ENCODE measurements around the gene NAV2.

The NAV2 gene

GRCh38 chr11:19838994-19839768, 126.5 kb downstream of the NAV2 start:
- no peak overlapping the region for H3K9ac ChIP-seq (ENCODE audit: low read depth in 1 of 2, low read length in 2 of 2)
- H3K4me1 ChIP-seq (ENCODE audit: control insufficient read depth in 2 of 2, insufficient read depth in 2 of 2, low read length in 2 of 2), result no peaks in the 10 kb centered on the region
- peaks cover 3% of the 10 kb centered on the region in 2 donors for H3K36me3 ChIP-seq (ENCODE audit: control insufficient read depth in 2 of 2, insufficient read depth in 2 of 2, low read length in 2 of 2)
- H3K4me3 ChIP-seq (ENCODE audit: low read length in 2 of 2), result no peak overlapping the region
- no peaks in the 10 kb centered on the region for H3K9me3 ChIP-seq (ENCODE audit: control insufficient read depth in 2 of 2, low read length in 2 of 2)
- no peaks in the 10 kb centered on the region for H3K27me3 ChIP-seq (ENCODE audit: control insufficient read depth in 2 of 2, insufficient read depth in 2 of 2, low read length in 2 of 2)
- no peak overlapping the region for H3K27ac ChIP-seq (ENCODE audit: low read depth in 2 of 2, low read length in 2 of 2)

- Histone ChIP-seq H3K9ac (ENCODE audit: low read depth in 1 of 2, low read length in 2 of 2) (no peak overlapping the region), H3K9me3 (ENCODE audit: control insufficient read depth in 2 of 2, low read length in 2 of 2) (no peaks in the 10 kb centered on the region), H3K36me3 (ENCODE audit: control insufficient read depth in 2 of 2, insufficient read depth in 2 of 2, low read length in 2 of 2) (peaks cover 3% of the 10 kb centered on the region in 2 donors), H3K4me3 (ENCODE audit: low read length in 2 of 2) (no peak overlapping the region), H3K27me3 (ENCODE audit: control insufficient read depth in 2 of 2, insufficient read depth in 2 of 2, low read length in 2 of 2) (no peaks in the 10 kb centered on the region), H3K4me1 (ENCODE audit: control insufficient read depth in 2 of 2, insufficient read depth in 2 of 2, low read length in 2 of 2) (no peaks in the 10 kb centered on the region), H3K27ac (ENCODE audit: low read depth in 2 of 2, low read length in 2 of 2) (no peak overlapping the region)
Observed at GRCh38 chr11:19840961-19841360, 128.3 kb downstream of the NAV2 start.

DNA sequence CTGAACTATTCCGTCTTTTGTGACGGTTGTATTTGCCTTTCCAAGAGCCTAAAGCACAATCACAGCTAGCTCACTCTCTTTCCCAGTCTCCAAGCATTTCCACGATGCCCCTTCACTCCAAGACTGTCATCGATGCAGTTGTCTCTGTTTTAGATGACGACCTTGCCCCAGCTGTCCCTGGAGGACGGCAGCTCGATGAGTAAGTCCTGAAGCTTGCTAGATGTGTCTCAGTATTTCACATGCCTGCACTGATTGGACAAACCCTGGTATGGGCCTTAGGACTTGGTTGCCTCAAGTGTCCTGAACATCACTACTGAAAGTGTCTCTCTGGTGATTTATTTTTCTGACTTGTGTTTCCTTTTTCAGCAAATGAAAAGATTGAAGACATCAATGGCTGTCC, 129.9 kb downstream of the NAV2 start:
- Histone ChIP-seq H3K9me3 (ENCODE audit: control insufficient read depth in 2 of 2, low read length in 2 of 2) (no peaks in the 10 kb centered on the region), H3K9ac (ENCODE audit: low read depth in 1 of 2, low read length in 2 of 2) (no peak overlapping the region), H3K27ac (ENCODE audit: low read depth in 2 of 2, low read length in 2 of 2) (no peak overlapping the region), H3K36me3 (ENCODE audit: control insufficient read depth in 2 of 2, insufficient read depth in 2 of 2, low read length in 2 of 2) (peaks cover 3% of the 10 kb centered on the region in 2 donors), H3K4me1 (ENCODE audit: control insufficient read depth in 2 of 2, insufficient read depth in 2 of 2, low read length in 2 of 2) (no peaks in the 10 kb centered on the region), H3K27me3 (ENCODE audit: control insufficient read depth in 2 of 2, insufficient read depth in 2 of 2, low read length in 2 of 2) (no peaks in the 10 kb centered on the region), H3K4me3 (ENCODE audit: low read length in 2 of 2) (no peak overlapping the region)

GRCh38 chr11:19843079-19843478, 130.4 kb downstream of the NAV2 start:
- Histone ChIP-seq H3K4me1 (ENCODE audit: control insufficient read depth in 2 of 2, insufficient read depth in 2 of 2, low read length in 2 of 2) (no peaks in the 10 kb centered on the region), H3K27ac (ENCODE audit: low read depth in 2 of 2, low read length in 2 of 2) (no peak overlapping the region), H3K36me3 (ENCODE audit: control insufficient read depth in 2 of 2, insufficient read depth in 2 of 2, low read length in 2 of 2) (peaks cover 3% of the 10 kb centered on the region in 2 donors), H3K4me3 (ENCODE audit: low read length in 2 of 2) (no peak overlapping the region), H3K27me3 (ENCODE audit: control insufficient read depth in 2 of 2, insufficient read depth in 2 of 2, low read length in 2 of 2) (no peaks in the 10 kb centered on the region), H3K9me3 (ENCODE audit: control insufficient read depth in 2 of 2, low read length in 2 of 2) (no peaks in the 10 kb centered on the region), H3K9ac (ENCODE audit: low read depth in 1 of 2, low read length in 2 of 2) (no peak overlapping the region)

GRCh38 chr11:19844012-19844411, 131.4 kb downstream of the NAV2 start:
- Histone ChIP-seq H3K9me3 (ENCODE audit: control insufficient read depth in 2 of 2, low read length in 2 of 2) (no peaks in the 10 kb centered on the region), H3K27ac (ENCODE audit: low read depth in 2 of 2, low read length in 2 of 2) (no peak overlapping the region), H3K4me3 (ENCODE audit: low read length in 2 of 2) (no peak overlapping the region), H3K36me3 (ENCODE audit: control insufficient read depth in 2 of 2, insufficient read depth in 2 of 2, low read length in 2 of 2) (peaks cover 3% of the 10 kb centered on the region in 2 donors), H3K9ac (ENCODE audit: low read depth in 1 of 2, low read length in 2 of 2) (no peak overlapping the region), H3K27me3 (ENCODE audit: control insufficient read depth in 2 of 2, insufficient read depth in 2 of 2, low read length in 2 of 2) (no peaks in the 10 kb centered on the region), H3K4me1 (ENCODE audit: control insufficient read depth in 2 of 2, insufficient read depth in 2 of 2, low read length in 2 of 2) (no peaks in the 10 kb centered on the region)

DNA sequence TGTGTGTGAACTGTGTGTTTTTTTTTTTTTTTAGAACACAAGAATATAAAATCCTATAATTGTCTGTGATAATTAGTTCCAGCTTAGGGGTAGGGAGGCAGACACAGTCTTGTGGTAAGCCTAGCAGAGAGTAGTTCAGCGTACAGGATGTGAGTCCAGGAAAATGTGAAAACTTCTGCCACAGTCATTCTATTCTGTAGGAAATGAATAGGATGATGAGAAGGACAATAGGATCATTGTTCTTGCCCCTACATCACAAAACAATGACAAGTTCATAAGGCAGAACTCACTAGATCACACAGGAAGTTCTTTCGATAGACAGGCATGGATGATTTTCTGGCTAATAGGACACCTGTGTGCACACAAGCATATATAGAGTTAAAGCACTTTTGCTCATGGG, 132.2 kb downstream of the NAV2 start:
- H3K36me3 ChIP-seq (ENCODE audit: control insufficient read depth in 2 of 2, insufficient read depth in 2 of 2, low read length in 2 of 2), result peaks cover 3% of the 10 kb centered on the region in 2 donors
- H3K27me3 ChIP-seq (ENCODE audit: control insufficient read depth in 2 of 2, insufficient read depth in 2 of 2, low read length in 2 of 2), result no peaks in the 10 kb centered on the region
- no peak overlapping the region for H3K9ac ChIP-seq (ENCODE audit: low read depth in 1 of 2, low read length in 2 of 2)
- no peaks in the 10 kb centered on the region for H3K4me1 ChIP-seq (ENCODE audit: control insufficient read depth in 2 of 2, insufficient read depth in 2 of 2, low read length in 2 of 2)
- no peak overlapping the region for H3K4me3 ChIP-seq (ENCODE audit: low read length in 2 of 2)
- H3K27ac ChIP-seq (ENCODE audit: low read depth in 2 of 2, low read length in 2 of 2), result no peak overlapping the region
- no peaks in the 10 kb centered on the region for H3K9me3 ChIP-seq (ENCODE audit: control insufficient read depth in 2 of 2, low read length in 2 of 2)

GRCh38 chr11:19845626-19846025, 133.0 kb downstream of the NAV2 start:
- no peak overlapping the region for H3K4me3 ChIP-seq (ENCODE audit: low read length in 2 of 2)
- no peaks in the 10 kb centered on the region for H3K9me3 ChIP-seq (ENCODE audit: control insufficient read depth in 2 of 2, low read length in 2 of 2)
- H3K9ac ChIP-seq (ENCODE audit: low read depth in 1 of 2, low read length in 2 of 2), result no peak overlapping the region
- no peaks in the 10 kb centered on the region for H3K4me1 ChIP-seq (ENCODE audit: control insufficient read depth in 2 of 2, insufficient read depth in 2 of 2, low read length in 2 of 2)
- H3K27me3 ChIP-seq (ENCODE audit: control insufficient read depth in 2 of 2, insufficient read depth in 2 of 2, low read length in 2 of 2), result no peaks in the 10 kb centered on the region
- no peak overlapping the region for H3K27ac ChIP-seq (ENCODE audit: low read depth in 2 of 2, low read length in 2 of 2)
- peaks cover 3% of the 10 kb centered on the region in 2 donors for H3K36me3 ChIP-seq (ENCODE audit: control insufficient read depth in 2 of 2, insufficient read depth in 2 of 2, low read length in 2 of 2)

- Histone ChIP-seq H3K4me1 (ENCODE audit: control insufficient read depth in 2 of 2, insufficient read depth in 2 of 2, low read length in 2 of 2) (no peaks in the 10 kb centered on the region), H3K4me3 (ENCODE audit: low read length in 2 of 2) (no peak overlapping the region), H3K9me3 (ENCODE audit: control insufficient read depth in 2 of 2, low read length in 2 of 2) (no peaks in the 10 kb centered on the region), H3K27me3 (ENCODE audit: control insufficient read depth in 2 of 2, insufficient read depth in 2 of 2, low read length in 2 of 2) (no peaks in the 10 kb centered on the region), H3K9ac (ENCODE audit: low read depth in 1 of 2, low read length in 2 of 2) (no peak overlapping the region), H3K36me3 (ENCODE audit: control insufficient read depth in 2 of 2, insufficient read depth in 2 of 2, low read length in 2 of 2) (peaks cover 3% of the 10 kb centered on the region in 2 donors), H3K27ac (ENCODE audit: low read depth in 2 of 2, low read length in 2 of 2) (no peak overlapping the region)
Observed at GRCh38 chr11:19846654-19847305, 134.1 kb downstream of the NAV2 start.

DNA sequence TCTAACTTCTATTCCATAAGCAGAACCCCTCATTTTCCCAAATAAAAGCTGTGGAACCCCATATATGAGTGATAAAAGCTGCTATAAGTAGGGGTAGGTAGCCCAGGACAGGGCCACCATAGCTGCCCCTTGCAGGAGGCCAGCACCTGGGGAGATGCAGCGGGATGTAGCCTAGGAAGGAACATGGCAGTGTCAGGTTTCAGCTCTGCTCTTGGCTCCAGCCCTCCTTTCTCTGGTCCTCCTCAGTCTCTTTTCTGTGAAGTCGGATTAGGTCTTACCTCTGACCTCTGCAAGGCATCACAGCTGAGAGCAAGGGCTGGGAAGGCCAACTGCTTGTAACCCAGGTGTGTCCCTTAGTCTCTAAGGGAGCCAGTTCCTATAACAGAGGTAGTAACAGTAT, 135.6 kb downstream of the NAV2 start:
- H3K9ac ChIP-seq (ENCODE audit: low read depth in 1 of 2, low read length in 2 of 2), result no peak overlapping the region
- no peak overlapping the region for H3K4me3 ChIP-seq (ENCODE audit: low read length in 2 of 2)
- peaks cover 0 to under 1% of the 10 kb centered on the region in 2 donors for H3K36me3 ChIP-seq (ENCODE audit: control insufficient read depth in 2 of 2, insufficient read depth in 2 of 2, low read length in 2 of 2)
- H3K9me3 ChIP-seq (ENCODE audit: control insufficient read depth in 2 of 2, low read length in 2 of 2), result no peaks in the 10 kb centered on the region
- H3K4me1 ChIP-seq (ENCODE audit: control insufficient read depth in 2 of 2, insufficient read depth in 2 of 2, low read length in 2 of 2), result no peaks in the 10 kb centered on the region
- no peak overlapping the region for H3K27ac ChIP-seq (ENCODE audit: low read depth in 2 of 2, low read length in 2 of 2)
- no peaks in the 10 kb centered on the region for H3K27me3 ChIP-seq (ENCODE audit: control insufficient read depth in 2 of 2, insufficient read depth in 2 of 2, low read length in 2 of 2)

DNA sequence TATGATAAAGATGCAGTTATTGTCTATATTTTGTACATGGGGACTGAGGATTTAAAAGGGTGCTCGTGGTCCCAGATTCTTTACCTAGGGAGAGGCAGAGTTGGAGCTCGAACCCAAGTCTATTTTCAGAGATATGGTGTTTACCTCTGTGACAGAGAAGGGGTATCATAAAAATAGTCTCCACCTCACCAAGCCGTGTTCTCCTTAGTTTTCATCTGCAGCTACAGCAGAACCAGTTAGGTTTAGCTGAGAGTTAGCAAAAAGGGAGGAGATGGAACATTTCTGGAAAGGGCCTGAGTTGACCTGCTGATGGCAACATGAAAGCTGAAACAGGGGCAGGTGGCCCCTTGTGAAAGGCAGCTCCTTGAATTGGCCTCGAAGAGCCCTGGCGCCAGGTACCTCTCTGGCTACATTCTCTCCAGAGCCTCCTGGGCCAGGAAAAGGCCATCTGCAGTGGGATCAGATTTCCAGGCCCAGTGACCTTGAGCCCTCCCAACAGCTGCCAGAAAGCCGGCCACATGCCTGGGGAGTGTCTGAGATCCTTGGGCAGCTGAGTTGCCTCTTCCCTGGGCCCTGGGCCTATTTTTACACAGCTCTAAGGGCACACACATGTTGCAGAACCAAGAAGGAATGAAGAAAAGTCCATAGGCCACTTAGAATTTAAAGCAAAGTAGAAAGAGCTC, 136.6 kb downstream of the NAV2 start:
- no peak overlapping the region for H3K27ac ChIP-seq (ENCODE audit: low read depth in 2 of 2, low read length in 2 of 2)
- no peaks in the 10 kb centered on the region for H3K27me3 ChIP-seq (ENCODE audit: control insufficient read depth in 2 of 2, insufficient read depth in 2 of 2, low read length in 2 of 2)
- H3K4me1 ChIP-seq (ENCODE audit: control insufficient read depth in 2 of 2, insufficient read depth in 2 of 2, low read length in 2 of 2), result no peaks in the 10 kb centered on the region
- no peak overlapping the region for H3K9ac ChIP-seq (ENCODE audit: low read depth in 1 of 2, low read length in 2 of 2)
- H3K9me3 ChIP-seq (ENCODE audit: control insufficient read depth in 2 of 2, low read length in 2 of 2), result no peaks in the 10 kb centered on the region
- H3K4me3 ChIP-seq (ENCODE audit: low read length in 2 of 2), result no peak overlapping the region
- H3K36me3 ChIP-seq (ENCODE audit: control insufficient read depth in 2 of 2, insufficient read depth in 2 of 2, low read length in 2 of 2), result no peaks in the 10 kb centered on the region

Measured in mucosa of rectum (tissue), 2 donors.